Left renal cortex interstitium (tissue), 4 donors: ENCODE data around the gene P2RY14. TPM values are rescaled to one million over a fixed set of nuclear protein-coding genes. Genes with fewer than 3 reads are reported as not detected.
A peak's percentile ranks its signal among the peaks of the same experiment; 100 is the strongest.

Experiments
- DNase-seq, 4 donors: peaks; one replicate each; pipeline ENCODE4 v3.0.0-alpha.2; 2013; ENCODE audit warnings: low read depth in 4 of 4, low spot score in 2 of 4, missing footprints in 1 of 4
- polyA plus RNA-seq, 4 donors: library from polyadenylated mRNA; unstranded; fragments of 120-200 nt; gene quantifications; one replicate each; pipeline ENCODE4 v1.2.1, GENCODE V29; 2013; ENCODE audit not compliant: insufficient read length in 4 of 4

Gene P2RY14
- polyA plus RNA-seq, result under 1 TPM; 0.52 to 0.91 (median 0.69) TPM

DNA sequence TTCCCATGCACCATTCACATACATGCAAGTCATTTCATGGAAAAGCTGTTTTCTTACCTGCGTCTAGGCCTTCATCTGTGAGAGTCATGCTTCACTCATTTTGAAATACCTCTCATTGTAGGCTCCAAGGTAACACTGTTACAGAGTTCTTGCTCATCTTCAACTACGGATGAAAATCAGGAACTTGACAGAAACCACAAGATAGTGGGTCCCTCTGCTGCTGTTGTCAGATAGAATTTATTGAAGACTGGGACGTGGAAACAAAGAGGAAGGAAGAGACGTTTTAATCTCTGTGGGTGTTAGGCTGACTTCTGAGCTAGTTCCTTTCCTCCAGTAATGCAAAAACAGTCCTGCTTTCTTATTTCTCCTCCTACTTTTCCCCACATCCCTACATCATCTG lies at the start of gene P2RY14:
P2RY14 (minus strand) TSS at position 313 of the 400 bp plus-strand sequence. CDS start 64,226 bp downstream, outside the sequence.
- no peak for DNase-seq

DNA sequence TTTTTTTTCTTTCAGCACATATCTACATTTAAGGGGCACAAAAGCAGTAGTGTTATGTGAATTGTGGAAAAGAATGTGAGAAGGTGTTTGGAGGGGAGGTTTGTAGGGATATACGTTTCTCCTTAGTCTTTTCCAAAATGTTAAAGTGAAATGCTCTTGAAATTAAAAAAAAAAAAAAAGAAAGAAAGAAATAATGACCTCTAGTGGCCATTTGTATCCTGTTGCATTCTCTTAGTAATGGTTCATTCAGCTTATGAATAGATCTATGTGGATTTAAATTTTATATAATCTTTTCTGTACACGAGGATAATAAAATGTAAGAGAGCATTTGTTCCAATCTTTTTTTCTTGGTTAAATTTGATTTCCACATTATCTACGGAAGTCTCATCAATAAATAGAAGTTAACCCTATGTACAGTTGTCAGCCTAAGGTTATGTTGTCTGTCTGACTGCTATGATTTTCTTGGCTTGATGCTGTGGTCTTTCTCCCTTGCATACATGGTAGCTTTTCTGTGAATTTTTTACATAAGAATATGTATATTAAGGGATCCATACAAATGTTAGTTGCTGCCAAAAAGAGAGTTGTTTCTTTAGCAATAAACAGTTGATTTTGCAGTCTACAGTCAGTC lies 49.3 kb upstream of the P2RY14 start:
- peak in 1 of 4 donors; percentile 13 for DNase-seq

DNA sequence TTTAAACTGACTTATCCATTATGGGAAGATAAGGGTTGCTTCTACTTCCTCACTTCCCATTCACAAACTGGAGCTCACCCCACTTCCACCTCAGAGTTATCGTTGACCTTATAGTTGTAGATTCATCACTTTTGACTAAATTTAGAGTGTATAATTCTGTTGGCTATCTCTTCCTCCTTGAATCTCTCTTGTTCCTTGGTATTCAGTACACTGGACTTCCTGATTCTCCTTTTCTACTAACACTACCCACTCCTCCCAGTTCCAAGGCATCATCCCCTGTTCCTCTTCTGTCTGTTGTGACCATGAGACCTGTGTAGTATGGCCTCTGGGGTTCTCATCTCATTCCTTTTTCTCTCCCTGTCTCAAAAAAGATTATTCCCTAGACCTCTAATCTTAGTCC lies 44.2 kb upstream of the P2RY14 start:
- no peak for DNase-seq

DNA sequence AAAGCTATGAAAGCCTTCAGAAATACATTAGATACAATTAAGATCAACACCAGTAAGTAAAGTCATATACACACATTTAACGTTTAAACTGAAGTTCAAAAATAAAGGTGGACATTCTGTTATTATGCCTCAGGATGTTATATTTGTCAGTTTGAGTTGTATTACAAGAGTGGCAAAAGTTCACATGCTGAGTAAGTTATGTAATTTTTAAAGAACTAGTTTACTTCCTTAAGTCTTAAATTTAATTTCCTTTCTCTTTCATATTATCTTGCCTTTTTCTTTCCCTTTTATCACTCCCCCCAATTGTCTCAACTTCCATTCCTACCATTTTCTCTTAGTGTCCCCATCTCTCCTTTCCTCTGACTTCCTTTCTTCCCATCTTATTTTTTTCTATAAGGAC lies 43.2 kb upstream of the P2RY14 start:
- DNase-seq, result no peak

DNA sequence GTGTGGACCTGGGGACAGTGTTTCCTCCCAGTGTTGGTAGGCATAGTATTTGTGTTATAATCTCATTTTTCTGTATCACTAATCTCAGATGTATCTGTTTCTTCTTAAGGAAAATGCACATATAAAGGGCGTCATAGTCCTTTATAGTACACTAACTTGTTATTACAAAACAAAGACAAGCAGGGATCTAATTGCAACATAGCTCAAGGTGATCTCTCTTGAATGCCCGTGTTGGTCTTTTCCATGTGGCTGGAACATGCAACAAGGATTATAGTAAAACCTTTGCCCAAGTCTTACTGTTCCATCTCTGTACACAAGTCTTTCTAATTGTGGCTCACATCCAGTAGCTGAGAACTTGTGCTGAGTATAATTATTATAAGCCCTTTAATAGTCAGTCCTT lies 41.8 kb upstream of the P2RY14 start:
- DNase-seq, result no peak

DNA sequence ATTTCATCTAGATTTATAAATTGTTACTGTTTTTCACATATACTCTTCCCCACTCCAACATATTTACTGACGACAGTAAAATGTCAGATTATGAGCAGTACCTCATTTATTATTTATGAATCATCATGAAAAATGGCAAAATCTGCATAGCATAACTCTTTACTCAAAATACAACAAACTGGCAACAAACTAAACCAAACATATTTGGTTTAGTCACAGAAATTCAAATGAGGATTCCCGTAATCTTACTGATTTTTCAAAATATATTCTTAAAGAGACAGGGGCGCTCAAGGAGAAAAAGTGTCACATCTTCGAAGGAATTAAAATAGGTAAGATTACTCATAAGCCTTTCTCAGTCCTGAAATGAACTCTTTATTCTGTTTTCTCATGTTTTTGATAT lies 41.3 kb upstream of the P2RY14 start:
- DNase-seq, result no peak

DNA sequence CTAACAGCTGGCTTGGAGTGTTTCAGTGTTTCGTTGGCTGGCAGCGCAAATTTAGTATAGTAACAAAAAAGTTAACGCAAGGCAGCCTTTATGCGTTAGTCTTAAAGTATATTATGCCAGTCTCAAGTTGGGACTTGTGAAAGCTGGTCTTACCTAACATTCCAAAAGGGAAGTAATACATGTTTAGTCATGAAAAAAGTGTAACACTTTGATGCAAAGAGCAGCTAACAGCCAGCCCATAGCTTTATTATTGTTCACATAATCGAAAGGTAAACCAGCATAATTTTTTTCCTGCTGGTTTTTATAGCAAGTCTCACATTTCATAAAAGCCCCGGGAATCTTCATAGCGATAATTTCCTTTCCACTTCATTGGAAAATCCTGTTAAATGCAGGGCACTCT lies 40.6 kb upstream of the P2RY14 start:
- DNase-seq, result no peak

DNA sequence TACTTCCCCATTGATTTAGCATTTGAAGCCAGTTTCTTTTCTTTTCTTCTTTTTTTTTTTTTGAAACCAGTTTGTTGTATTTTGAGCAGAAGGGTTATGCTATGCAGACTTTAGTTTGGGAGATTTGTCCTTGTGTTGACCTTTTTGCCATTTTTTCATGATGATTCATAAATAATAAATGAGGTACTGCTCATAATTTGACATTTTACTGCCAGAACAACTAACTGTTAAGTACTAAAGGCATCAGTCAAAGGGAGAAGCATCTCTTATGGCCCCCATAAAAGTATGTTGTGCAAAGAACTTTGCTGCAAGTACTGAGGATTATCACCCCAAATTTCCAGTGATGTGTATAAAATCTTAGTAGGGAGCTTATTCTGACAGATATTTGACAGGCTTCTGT lies 40.0 kb upstream of the P2RY14 start:
- no peak for DNase-seq

DNA sequence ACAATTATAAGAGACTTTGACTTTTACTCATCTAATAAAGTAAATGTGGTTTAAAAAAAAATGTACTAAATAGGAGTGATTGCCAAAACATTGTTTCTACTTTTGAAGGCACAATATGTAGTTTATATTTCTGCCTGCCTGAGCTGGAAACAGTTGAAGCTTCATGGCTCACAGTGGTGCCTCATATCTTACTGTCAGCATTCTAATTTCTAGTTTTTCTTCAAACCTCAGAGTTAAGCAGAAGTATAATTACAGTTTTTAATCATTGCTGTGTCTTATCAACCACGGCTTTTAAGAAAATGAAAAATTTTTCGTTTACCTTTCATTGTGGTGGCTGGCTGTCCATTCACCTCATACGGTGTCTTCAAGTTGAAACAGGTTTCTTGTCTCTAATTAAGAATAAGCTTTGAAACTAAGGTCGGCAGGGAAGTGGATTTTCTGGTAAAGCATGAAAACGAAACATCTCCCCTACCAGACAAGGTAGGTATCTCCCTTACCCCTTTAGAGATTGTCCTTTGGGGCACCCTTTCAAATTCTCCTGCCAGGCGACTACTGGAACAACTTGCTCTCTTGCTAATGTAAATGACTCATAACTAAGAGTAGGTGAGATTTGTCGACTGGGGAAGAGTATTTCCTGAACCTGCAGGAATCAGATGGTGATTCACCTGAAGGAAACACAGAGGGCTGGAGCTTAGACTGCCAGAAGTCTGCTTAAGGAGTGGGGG lies 38.1 kb upstream of the P2RY14 start, which contains the start of gene GPR87:
GPR87 (minus strand) TSS at position 554 of the 725 bp plus-strand sequence. CDS start 16,720 bp downstream, outside the sequence.
- DNase-seq, result no peak

DNA sequence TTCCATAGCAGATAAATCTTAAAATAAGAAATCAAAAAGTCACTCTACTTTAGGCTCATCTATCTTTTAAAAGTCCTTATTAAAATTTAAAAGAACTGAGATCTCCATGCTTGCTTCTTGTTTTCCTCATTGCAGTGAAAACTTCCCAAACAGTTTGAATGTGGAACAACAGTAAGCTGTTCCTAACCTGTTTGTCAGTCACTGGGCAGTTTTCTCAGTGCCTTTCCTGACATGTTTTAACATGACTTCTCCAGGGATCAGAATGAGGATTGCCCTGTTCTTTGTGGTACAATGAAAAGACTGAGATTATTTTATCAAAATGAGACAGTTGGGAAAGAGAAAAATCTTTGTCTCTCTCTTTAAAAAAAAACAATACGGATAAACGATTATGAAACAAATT lies 37.5 kb upstream of the P2RY14 start:
- no peak for DNase-seq

DNA sequence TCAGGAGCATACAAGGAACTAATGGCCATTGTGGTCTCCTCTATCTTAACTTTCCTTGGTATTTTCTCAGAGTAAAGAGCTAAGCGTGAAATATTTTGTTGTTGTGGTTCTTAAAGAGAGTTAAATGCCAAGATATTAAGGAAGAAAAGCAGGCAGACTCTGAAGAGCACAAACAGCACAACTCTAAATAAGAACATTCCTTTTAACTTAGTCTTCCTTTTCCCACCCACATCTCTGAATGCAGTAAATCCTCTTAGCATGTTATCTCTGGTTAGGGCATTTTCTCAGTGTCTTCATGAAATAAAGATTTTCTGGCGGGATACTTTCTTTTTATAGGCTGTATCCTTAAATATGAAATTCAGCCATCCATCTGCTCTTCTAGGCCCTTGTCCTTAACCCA lies 36.8 kb upstream of the P2RY14 start:
- DNase-seq, result no peak

DNA sequence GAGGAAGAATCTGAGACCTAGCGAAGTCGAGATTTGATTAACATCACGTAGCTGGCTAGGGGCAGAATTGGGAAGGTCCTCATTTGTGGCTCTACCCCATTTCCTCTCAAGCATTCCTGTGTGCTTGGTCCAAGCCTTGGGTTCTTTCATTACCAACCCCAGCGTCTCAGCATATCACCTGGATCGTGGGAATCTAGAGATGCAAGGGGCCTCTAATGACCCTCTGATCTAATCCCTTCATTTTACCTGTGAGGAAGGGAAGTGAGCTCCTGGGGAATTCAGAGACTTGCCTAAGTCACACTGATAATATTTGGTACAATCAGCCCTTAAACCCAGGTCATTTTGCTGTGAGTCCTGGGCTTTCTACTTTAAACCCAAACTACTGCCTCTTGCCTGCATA lies 36.3 kb upstream of the P2RY14 start:
- no peak for DNase-seq

DNA sequence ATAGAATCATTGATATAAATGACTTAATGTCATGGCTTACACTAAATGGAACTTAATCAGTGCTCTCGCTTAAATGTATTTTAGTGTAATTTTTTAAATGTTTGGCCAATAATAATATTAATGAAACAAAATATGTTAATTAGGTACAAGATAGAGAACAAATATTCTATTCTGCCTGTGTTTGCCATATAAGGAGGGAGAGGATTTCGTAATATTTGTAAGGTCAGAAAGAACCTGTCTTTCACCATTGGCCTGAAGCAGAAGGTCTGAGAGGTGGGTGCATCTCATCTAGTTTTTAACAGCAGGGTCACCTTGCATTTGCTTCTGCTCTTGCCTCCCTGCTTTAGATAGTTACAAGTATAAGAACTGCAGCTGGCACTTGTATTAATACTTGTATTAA lies 35.8 kb upstream of the P2RY14 start:
- no peak for DNase-seq

DNA sequence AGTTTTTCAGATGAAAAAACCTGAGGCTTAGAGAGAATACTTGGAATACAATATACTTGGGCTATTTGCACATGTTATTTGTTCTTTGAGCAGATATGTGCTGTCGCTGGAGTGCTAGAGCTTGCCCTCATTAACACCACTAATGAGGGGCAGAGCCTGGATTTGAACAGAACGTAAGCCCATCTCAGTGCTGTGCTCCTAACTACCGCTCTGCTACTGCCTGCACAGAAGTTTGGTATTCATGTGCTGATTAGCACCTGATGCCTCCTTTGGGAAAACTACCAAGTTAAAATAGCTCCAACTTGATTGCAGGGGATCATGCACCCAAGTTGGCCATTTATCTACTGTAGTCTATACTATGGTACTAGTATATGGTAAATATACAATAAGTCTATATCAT lies 34.6 kb upstream of the P2RY14 start:
- DNase-seq, result no peak

DNA sequence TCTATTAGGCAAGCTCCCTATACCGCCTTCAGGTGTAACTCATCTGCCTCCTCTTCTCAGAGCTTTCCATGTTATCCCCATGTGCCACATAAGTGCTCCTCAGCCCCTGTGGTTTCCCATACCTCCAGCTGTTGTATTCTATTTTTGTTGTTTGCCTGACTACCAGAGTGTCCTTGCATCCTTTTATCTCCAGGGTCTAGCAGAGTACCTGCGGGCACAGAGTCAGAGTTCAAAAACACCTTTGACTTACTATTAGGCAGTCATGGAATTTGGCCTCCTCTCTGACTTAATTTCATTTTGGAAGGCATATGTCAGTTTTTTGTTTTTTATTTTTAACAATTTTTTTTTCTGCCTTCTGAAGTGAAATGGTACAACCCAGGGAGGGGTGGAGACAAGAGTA lies 31.2 kb upstream of the P2RY14 start:
- DNase-seq, result no peak

DNA sequence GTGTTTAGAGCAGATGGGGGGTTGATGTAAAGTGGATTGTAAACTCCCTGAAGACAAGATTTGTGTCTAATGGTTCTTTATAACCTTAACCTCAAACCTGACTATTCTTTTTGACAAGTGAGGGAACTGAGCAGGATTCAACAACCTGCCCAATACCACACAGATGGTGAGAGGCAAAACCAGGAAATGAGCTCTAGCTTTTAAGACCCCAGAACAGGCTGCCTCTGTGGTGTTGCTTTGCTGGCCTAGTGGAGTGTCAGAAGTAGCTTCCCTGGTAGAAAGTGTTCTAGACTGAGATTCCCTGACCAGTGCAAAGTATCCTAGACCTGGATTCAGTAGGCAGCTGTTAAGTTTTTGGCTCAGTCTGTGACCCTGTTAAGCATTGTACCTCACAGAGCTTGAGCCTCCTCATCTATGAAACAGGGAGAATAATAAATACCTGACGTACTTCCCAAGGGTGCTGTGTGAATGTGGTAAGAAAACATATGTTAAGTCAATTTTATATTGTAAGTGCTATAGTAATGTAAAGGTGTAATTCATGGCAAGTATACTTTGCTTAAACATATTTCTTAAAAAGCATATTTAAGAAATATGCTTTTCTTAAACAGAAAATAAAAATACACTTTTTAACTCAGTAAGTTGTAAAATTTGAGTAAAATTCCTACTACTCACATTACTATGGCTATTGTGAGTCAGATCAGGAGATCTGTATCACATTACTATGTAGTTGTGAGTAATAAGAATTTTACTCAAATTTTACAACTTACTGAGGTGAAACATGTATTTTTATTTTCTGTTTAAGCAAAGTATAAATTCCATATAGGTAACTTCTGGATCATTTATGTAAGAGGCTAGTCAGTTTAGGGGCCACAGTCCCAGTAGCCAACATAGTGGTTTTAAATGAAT lies 29.5 kb upstream of the P2RY14 start:
- DNase-seq, result no peak

DNA sequence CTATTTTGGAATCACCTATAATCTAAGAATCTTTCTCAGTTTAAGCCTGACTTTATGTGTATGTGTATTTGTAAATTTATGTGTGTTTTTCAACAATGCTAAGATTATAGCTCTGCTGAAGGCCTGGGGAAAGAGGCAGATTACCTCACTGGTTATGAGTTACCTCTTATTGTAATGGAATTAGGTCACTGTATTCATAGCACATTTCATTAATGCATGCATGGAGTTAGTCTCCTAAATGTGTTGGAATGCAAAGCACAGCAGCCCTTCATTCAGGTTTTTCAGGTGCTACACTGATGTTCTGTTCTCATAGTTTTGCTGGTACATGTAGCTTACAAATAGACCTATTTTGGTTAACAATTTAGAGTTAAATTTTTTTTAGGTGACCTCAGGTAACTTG lies 28.8 kb upstream of the P2RY14 start:
- DNase-seq, result no peak

DNA sequence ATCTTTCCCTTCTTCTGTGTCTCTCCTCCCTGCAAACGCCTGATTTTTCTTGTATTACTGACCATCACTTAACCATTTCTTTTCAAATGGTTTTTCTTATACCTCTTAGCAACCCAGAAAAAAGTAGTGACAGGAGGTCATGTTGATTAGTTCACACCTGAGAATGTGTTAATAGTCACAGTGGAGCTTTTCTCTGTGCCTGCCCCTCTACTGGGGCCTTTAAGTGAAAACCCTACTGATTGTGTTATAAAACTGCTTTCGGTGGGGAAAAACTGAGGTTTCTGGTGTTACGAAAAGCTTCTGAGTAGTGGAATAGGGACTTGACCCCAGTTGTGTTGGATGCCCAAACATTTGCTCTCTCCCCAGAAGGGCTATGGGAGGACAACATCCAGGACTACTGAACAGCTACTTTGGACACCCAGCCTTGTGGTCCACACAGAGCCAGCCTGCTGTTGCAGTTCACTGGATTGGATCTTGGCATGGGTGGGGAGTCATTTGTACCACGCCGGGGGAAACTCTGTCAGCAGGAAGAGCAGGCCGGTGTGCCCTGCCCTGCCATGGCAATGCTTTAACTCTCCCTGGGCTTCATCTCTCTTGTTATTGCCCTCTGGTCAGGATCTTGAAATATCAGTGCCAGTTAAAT lies 27.9 kb upstream of the P2RY14 start:
- DNase-seq, result no peak

DNA sequence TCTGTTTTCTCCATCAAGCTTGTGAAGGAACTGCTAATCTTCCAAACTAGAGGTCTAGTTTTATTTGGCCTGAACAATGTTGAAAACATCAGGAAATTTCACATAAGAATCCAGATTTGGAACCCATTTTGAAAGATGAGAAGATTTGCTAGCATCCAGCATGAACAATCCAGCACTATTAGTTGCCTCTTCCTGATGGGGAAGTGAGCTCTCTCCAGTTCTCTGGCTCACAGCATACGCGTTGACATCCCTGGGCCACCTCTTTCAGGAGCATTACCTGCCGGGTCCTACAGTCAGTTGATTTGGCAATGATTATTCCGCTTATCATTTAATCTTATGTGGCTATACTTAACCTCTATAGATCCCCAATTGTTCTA lies 27.4 kb upstream of the P2RY14 start:
- no peak for DNase-seq

DNA sequence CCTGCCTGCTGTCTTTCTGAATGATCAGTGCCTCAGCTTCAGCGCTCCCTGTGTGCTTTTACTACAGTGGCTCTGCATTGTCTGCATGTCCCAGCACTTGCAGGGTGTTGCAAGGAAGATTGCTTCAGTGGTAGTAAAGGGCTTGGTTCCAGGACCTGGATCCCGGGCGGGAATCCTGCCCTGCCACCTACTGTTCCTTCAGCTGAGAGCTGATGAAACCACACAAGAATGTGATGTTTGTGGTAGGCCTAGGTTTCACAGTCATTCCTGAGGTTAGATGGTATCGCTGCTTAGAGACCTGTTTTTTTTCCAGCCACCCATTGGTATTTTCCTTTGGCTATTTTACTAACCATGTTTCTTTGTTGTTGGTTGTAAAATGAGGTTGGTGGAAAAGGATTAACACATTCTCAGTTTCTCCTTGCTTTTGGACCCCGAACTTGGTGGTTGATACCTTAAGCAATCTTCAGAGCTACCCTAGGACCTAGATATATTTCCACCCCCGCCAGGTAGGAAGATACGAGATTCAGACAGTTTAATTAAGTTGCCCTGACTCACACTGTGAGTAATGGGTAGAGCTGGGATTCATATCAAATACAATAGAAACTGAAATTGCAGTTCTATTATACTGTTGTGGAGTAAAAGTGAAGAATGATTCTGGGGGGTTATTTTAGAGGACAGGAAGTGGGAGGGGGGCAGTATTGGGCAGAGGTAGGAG lies 26.9 kb upstream of the P2RY14 start:
- DNase-seq, result no peak
